ENCODE results near the gene RHAG.
"Not testable (repeated sequence)": the region's sequence is repeated elsewhere in the genome, so short reads cannot be mapped to it uniquely, and the experiment has no call there.

DNA sequence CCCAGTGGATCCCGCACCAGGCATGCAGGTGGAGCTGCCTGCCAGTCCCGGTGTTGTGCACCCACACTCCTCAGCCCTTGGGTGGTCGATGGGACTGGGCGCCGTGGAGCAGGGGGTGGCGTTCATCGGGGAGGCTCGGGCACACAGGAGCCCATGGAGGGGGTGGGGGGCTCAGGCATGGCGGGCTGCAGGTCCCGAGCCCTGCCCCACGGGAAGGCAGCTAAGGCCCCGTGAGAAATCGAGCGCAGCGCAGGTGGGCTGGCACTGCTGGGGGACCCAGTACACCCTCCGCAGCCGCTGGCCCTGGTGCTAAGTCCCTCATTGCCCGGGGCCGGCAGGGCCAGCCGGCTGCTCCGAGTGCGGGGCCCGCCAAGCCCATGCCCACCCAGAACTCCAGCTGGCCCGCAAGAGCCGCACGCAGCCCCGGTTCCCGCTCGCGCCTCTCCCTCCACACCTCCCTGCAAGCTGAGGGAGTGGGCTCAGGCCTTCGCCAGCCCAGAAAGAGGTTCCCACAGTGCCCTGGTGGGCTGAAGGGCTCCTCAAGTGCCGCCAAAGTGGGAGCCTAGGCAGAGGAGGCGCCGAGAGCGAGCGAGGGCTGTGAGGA lies 7.1 kb downstream of the RHAG start:
- not testable (repeated sequence) for TF ChIP-seq EP300, POLR2AphosphoS5 (IDR thresholded peaks at IDR 0.05)
- TF ChIP-seq, protein P1, sequence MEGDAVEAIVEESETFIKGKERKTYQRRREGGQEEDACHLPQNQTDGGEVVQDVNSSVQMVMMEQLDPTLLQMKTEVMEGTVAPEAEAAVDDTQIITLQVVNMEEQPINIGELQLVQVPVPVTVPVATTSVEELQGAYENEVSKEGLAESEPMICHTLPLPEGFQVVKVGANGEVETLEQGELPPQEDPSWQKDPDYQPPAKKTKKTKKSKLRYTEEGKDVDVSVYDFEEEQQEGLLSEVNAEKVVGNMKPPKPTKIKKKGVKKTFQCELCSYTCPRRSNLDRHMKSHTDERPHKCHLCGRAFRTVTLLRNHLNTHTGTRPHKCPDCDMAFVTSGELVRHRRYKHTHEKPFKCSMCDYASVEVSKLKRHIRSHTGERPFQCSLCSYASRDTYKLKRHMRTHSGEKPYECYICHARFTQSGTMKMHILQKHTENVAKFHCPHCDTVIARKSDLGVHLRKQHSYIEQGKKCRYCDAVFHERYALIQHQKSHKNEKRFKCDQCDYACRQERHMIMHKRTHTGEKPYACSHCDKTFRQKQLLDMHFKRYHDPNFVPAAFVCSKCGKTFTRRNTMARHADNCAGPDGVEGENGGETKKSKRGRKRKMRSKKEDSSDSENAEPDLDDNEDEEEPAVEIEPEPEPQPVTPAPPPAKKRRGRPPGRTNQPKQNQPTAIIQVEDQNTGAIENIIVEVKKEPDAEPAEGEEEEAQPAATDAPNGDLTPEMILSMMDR (IDR thresholded peaks at IDR 0.05), result not testable (repeated sequence)

Data from sigmoid colon (tissue), 4 donors.